HCT116 (cell line): Measurements from ENCODE around the gene SF3B5. TPM values are rescaled to one million over a fixed set of nuclear protein-coding genes. Genes with fewer than 3 reads are reported as not detected.

Experiments
- ATAC-seq: fragments of 200-7000 bp; cut with Tn5 transposase; 2 replicates; pipeline ENCODE4 v1.9.1; 2020; ENCODE audit warnings: mild to moderate bottlenecking, moderate library complexity
- BruUV-seq: library from RNA; stranded (reverse); fragments of 400-500 nt; replicated peaks from 2 replicates; lab custom pipeline; 2021; lab: Mats Ljungman, UMichigan
- CTCF ChIA-PET: fragments of 300-600 bp; sonication (Branson Sonifier 250); formaldehyde crosslinking; loops from one replicate; lab custom pipeline; 2021; ENCODE audit warnings: antibody characterized with exemption; lab: Charles Lee
- POLR2A ChIA-PET: fragments of 300-600, 350-600 bp; sonication (Branson Sonifier 250); formaldehyde crosslinking; loops from one replicate; lab custom pipeline; 2021; ENCODE audit warnings: antibody characterized with exemption; lab: Charles Lee
- RAD21 ChIA-PET, 2 experiments: fragments of 300-600 bp; sonication (Branson Sonifier 250); formaldehyde crosslinking; loops; one replicate each; lab custom pipeline; 2023; ENCODE audit warnings: low total read pairs in 2 of 2; ENCODE audit not compliant: uncharacterized antibody in 2 of 2, unreplicated experiment in 2 of 2, low non-redundant PET in 1 of 2; lab: Charles Lee
- DNase-seq: peaks from one replicate; pipeline ENCODE4 v3.0.0-alpha.2; 2010; ENCODE audit warnings: low read depth, low spot score
- H2AFZ ChIP-seq: fragments of 200-600 bp; shearing (Covaris generic), sonication (generic); 2 replicates; pipeline ENCODE4 v1.6.1; 2017; ENCODE audit warnings: low read depth, mixed run types, mixed read lengths, antibody characterized with exemption, low read length; ENCODE audit not compliant: poor library complexity, severe bottlenecking
- H3K27ac ChIP-seq: 2 replicates; pipeline ENCODE4 v1.5.1; 2012; ENCODE audit warnings: low read depth, low read length
- H3K27me3 ChIP-seq: fragments of 200-600 bp; sonication (generic); 2 replicates; pipeline ENCODE4 v1.6.1; 2016; ENCODE audit warnings: mixed run types, low read length, mixed read lengths; ENCODE audit not compliant: insufficient read depth
- H3K36me3 ChIP-seq, 2 experiments: fragments of 200-500 bp in 1 of 2; fragments of 200-600 bp in 1 of 2; sonication (Bioruptor generic) in 1 of 2; sonication (generic) in 1 of 2; 2 replicates each; pipeline versions ENCODE4 v1.5.1 to v1.6.1; 2014 to 2016; ENCODE audit warnings: low read length in 2 of 2, inconsistent platforms in 1 of 2, mixed read lengths in 1 of 2, mixed run types in 1 of 2; ENCODE audit not compliant: insufficient read depth in 2 of 2, control insufficient read depth in 1 of 2
- H3K4me1 ChIP-seq, 2 experiments: fragments of 200-600 bp in 1 of 2; sonication (generic) in 1 of 2; 2 replicates each; pipeline versions ENCODE4 v1.5.1 to v1.6.1; 2012 to 2017; ENCODE audit warnings: low read length in 2 of 2, inconsistent platforms in 1 of 2, mild to moderate bottlenecking in 1 of 2, mixed read lengths in 1 of 2, mixed run types in 1 of 2, moderate library complexity in 1 of 2; ENCODE audit not compliant: insufficient read depth in 2 of 2, control insufficient read depth in 1 of 2
- H3K4me2 ChIP-seq: fragments of 200-600 bp; sonication (generic); 2 replicates; pipeline ENCODE4 v1.6.1; 2017; ENCODE audit warnings: mixed run types, low read length, mixed read lengths
- H3K4me3 ChIP-seq, 2 experiments: fragments of 200-600 bp in 1 of 2; sonication (generic) in 1 of 2; replicated peaks in 1 of 2; 2 replicates each; pipeline ENCODE4 v1.5.1; 2011 to 2016; ENCODE audit warnings: low read length in 2 of 2, control low read depth in 1 of 2, low read depth in 1 of 2, mild to moderate bottlenecking in 1 of 2, mixed read lengths in 1 of 2, mixed run types in 1 of 2
- H3K79me2 ChIP-seq: fragments of 200-600 bp; sonication (generic); 2 replicates; pipeline ENCODE4 v1.6.1; 2017; ENCODE audit warnings: mild to moderate bottlenecking, mixed run types, low read length, moderate library complexity, mixed read lengths; ENCODE audit not compliant: insufficient read depth
- H3K9ac ChIP-seq: fragments of 200-600 bp; sonication (generic); 2 replicates; pipeline ENCODE4 v1.6.1; 2016; ENCODE audit warnings: low read length, mixed read lengths
- H3K9me2 ChIP-seq: fragments of 200-600 bp; sonication (generic), shearing (Covaris generic); 2 replicates; pipeline ENCODE4 v1.6.1; 2017; ENCODE audit warnings: mixed run types, mild to moderate bottlenecking, moderate library complexity; ENCODE audit not compliant: insufficient read depth
- H3K9me3 ChIP-seq, 2 experiments: fragments of 200-500 bp in 1 of 2; fragments of 200-600 bp in 1 of 2; sonication (Bioruptor generic) in 1 of 2; sonication (generic) in 1 of 2; 2 replicates each; pipeline ENCODE4 v1.6.1; 2014 to 2017; ENCODE audit warnings: low read length in 2 of 2, mixed read lengths in 2 of 2, inconsistent platforms in 1 of 2, low read depth in 1 of 2, mild to moderate bottlenecking in 1 of 2, mixed run types in 1 of 2, moderate library complexity in 1 of 2; ENCODE audit not compliant: control insufficient read depth in 1 of 2, insufficient read depth in 1 of 2
- H4K20me1 ChIP-seq: fragments of 200-600 bp; sonication (generic), shearing (Covaris generic); 2 replicates; pipeline ENCODE4 v1.6.1; 2017; ENCODE audit warnings: mixed run types, mild to moderate bottlenecking, moderate library complexity; ENCODE audit not compliant: insufficient read depth
- CBX3 ChIP-seq: IDR thresholded peaks from 2 replicates; pipeline ENCODE4 v1.6.1; 2012; ENCODE audit warnings: low read depth
- CEBPB ChIP-seq: IDR thresholded peaks from 2 replicates; pipeline ENCODE4 v1.6.1; 2012; ENCODE audit warnings: low read depth
- CTCF ChIP-seq, 3 experiments: fragments of 200-600 bp in 1 of 3; sonication (generic) in 1 of 3; IDR thresholded peaks in 2 of 3; conservative IDR thresholded peaks in 1 of 3; 2 replicates each; pipeline ENCODE4 v1.5.1; 2012 to 2017; ENCODE audit warnings: low read depth in 2 of 3, low read length in 2 of 3, antibody characterized with exemption in 1 of 3, borderline replicate concordance in 1 of 3, control low read depth in 1 of 3, mild to moderate bottlenecking in 1 of 3, mixed read lengths in 1 of 3, mixed run types in 1 of 3, moderate library complexity in 1 of 3; ENCODE audit not compliant: insufficient read depth in 1 of 3
- EZH2 ChIP-seq: fragments of 200-600 bp; sonication (generic); IDR thresholded peaks from 2 replicates; pipeline ENCODE4 v1.6.1; 2017; ENCODE audit warnings: antibody characterized with exemption, mixed run types
- MAX ChIP-seq: IDR thresholded peaks from 2 replicates; pipeline ENCODE4 v1.6.1; 2012
- POLR2AphosphoS5 ChIP-seq: IDR thresholded peaks from 2 replicates; pipeline ENCODE4 v1.6.1; 2011; ENCODE audit warnings: mild to moderate bottlenecking, low read depth, low read length, moderate library complexity
- SIN3A ChIP-seq: IDR thresholded peaks from 2 replicates; pipeline ENCODE4 v1.6.1; 2012; ENCODE audit warnings: low read depth
- SP1 ChIP-seq: IDR thresholded peaks from 2 replicates; pipeline ENCODE4 v1.6.1; 2012; ENCODE audit warnings: low read depth
- SRF ChIP-seq: IDR thresholded peaks from 2 replicates; pipeline ENCODE4 v1.6.1; 2012; ENCODE audit warnings: low read depth
- YY1 ChIP-seq: IDR thresholded peaks from 2 replicates; pipeline ENCODE4 v1.6.1; 2011; ENCODE audit warnings: low read length, low read depth, moderate library complexity, mild to moderate bottlenecking; ENCODE audit not compliant: insufficient replicate concordance; ENCODE audit errors: extremely low read depth
- ZBTB33 ChIP-seq: IDR thresholded peaks from 2 replicates; pipeline ENCODE4 v1.6.1; 2011; ENCODE audit warnings: mild to moderate bottlenecking, low read length, moderate library complexity; ENCODE audit not compliant: insufficient replicate concordance; ENCODE audit errors: extremely low read depth
- ZNF274 ChIP-seq: fragments of 200-500 bp; sonication (Bioruptor generic); IDR thresholded peaks from 2 replicates; pipeline ENCODE4 v1.6.1; 2014; ENCODE audit warnings: mild to moderate bottlenecking, low read depth, low read length, inconsistent platforms
- intact Hi-C: fragments of 100-400 bp; cut with micrococcal nuclease; formaldehyde crosslinking; loops from 2 replicates; pipeline ENCODE4 v1.10.0; 2022
- total RNA-seq: library from RNA; stranded (reverse); gene quantifications from one replicate; pipeline ENCODE4 v1.2.1, GENCODE V29; 2021; ENCODE audit not compliant: unreplicated experiment
- TF ChIP-seq, protein P1 (sequence below): IDR thresholded peaks from 2 replicates; pipeline ENCODE4 v1.6.1; 2012
- TF ChIP-seq, protein P2 (sequence below): IDR thresholded peaks from 2 replicates; pipeline ENCODE4 v1.6.1; 2012; ENCODE audit warnings: low read depth

The SF3B5 gene
- total RNA-seq, 1 experiment from 2014 or later = 173 TPM

GRCh38 chr6:144047688-144048087, 47.7 kb downstream of the SF3B5 start:
- Histone ChIP-seq H3K27me3 (no peaks in the 10 kb centered on the region), H4K20me1 (no peaks in the 10 kb centered on the region), H3K9ac (no peak overlapping the region), H3K4me3 (no peak overlapping the region), H3K27ac (no peak overlapping the region), H3K4me1 (no peaks in the 10 kb centered on the region), H3K9me3 (no peaks in the 10 kb centered on the region), H3K79me2 (no peaks in the 10 kb centered on the region), H3K4me2 (no peak overlapping the region), H3K36me3 (no peaks in the 10 kb centered on the region), H3K9me2 (no peaks in the 10 kb centered on the region), H2AFZ (no peak overlapping the region)
- TF ChIP-seq YY1 (no peak), POLR2AphosphoS5 (no peak), SRF (no peak), CBX3 (no peak), MAX (no peak), EZH2 (no peak), CEBPB (no peak), ZNF274 (no peak), SIN3A (no peak), ZBTB33 (no peak), CTCF (IDR thresholded peaks at IDR 0.05 in 2 of 3, conservative IDR thresholded peaks at IDR 0.05 in 1 of 3; ENCODE audit: borderline replicate concordance in 1 of 3, insufficient read depth in 1 of 3, low read depth in 2 of 3, low read length in 2 of 3) (no peak), SP1 (no peak)
- TF ChIP-seq, protein P1, sequence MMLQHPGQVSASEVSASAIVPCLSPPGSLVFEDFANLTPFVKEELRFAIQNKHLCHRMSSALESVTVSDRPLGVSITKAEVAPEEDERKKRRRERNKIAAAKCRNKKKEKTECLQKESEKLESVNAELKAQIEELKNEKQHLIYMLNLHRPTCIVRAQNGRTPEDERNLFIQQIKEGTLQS = no peak
- TF ChIP-seq, protein P2, sequence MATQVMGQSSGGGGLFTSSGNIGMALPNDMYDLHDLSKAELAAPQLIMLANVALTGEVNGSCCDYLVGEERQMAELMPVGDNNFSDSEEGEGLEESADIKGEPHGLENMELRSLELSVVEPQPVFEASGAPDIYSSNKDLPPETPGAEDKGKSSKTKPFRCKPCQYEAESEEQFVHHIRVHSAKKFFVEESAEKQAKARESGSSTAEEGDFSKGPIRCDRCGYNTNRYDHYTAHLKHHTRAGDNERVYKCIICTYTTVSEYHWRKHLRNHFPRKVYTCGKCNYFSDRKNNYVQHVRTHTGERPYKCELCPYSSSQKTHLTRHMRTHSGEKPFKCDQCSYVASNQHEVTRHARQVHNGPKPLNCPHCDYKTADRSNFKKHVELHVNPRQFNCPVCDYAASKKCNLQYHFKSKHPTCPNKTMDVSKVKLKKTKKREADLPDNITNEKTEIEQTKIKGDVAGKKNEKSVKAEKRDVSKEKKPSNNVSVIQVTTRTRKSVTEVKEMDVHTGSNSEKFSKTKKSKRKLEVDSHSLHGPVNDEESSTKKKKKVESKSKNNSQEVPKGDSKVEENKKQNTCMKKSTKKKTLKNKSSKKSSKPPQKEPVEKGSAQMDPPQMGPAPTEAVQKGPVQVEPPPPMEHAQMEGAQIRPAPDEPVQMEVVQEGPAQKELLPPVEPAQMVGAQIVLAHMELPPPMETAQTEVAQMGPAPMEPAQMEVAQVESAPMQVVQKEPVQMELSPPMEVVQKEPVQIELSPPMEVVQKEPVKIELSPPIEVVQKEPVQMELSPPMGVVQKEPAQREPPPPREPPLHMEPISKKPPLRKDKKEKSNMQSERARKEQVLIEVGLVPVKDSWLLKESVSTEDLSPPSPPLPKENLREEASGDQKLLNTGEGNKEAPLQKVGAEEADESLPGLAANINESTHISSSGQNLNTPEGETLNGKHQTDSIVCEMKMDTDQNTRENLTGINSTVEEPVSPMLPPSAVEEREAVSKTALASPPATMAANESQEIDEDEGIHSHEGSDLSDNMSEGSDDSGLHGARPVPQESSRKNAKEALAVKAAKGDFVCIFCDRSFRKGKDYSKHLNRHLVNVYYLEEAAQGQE = no peak
- ATAC-seq = no peak
- POLR2A ChIA-PET = no interaction called here
- RAD21 ChIA-PET = no interaction called here
- intact Hi-C loops = no loop called here
- no TSS peak for BruUV-seq
- no peak for DNase-seq
- CTCF ChIA-PET = no interaction called here
